K562 (cell line): ENCODE results near the gene PSMA8.
"Not testable (repeated sequence)": the region's sequence is repeated elsewhere in the genome, so short reads cannot be mapped to it uniquely, and the experiment has no call there.

Source experiments
- CHD1 ChIP-seq: fragments of 200-600 bp; sonication (generic); IDR thresholded peaks from one replicate; pipeline ENCODE4 v1.6.1; 2012; ENCODE audit warnings: mild to moderate bottlenecking, moderate library complexity, low read length, inconsistent platforms
- MED1 ChIP-seq: sonication (generic); formaldehyde crosslinking; IDR thresholded peaks from 2 replicates; pipeline ENCODE4 v1.8.1; 2023; ENCODE audit warnings: missing genetic modification reagents, borderline replicate concordance
- POLR2AphosphoS5 ChIP-seq: IDR thresholded peaks from 2 replicates; pipeline ENCODE4 v1.6.1; 2011; ENCODE audit warnings: mild to moderate bottlenecking, low read depth, low read length, moderate library complexity; ENCODE audit not compliant: control insufficient read depth, insufficient read depth
- TAF1 ChIP-seq: IDR thresholded peaks from 2 replicates; pipeline ENCODE4 v1.6.1; 2011; ENCODE audit warnings: mild to moderate bottlenecking, low read length, moderate library complexity; ENCODE audit not compliant: insufficient read depth, control insufficient read depth, severe bottlenecking; ENCODE audit errors: extremely low read depth

GRCh38 chr18:26167592-26167991 is 33.9 kb downstream of the PSMA8 start:
- not testable (repeated sequence) for TF ChIP-seq MED1 (CRISPR knock-in tag); POLR2AphosphoS5; CHD1; TAF1
